PC-9 (cell line): ENCODE data around the gene ZSCAN30. TPM values are rescaled to one million over a fixed set of nuclear protein-coding genes. Genes with fewer than 3 reads are reported as not detected.

Source experiments
- BruUV-seq: library from RNA; stranded (reverse); fragments of 400-500 nt; replicated peaks from 2 replicates; lab custom pipeline; 2021; lab: Mats Ljungman, UMichigan
- CTCF ChIA-PET: fragments of 300-600 bp; sonication (Branson Sonifier 250); formaldehyde crosslinking; loops from one replicate; lab custom pipeline; 2022; ENCODE audit warnings: antibody characterized with exemption; lab: Charles Lee
- POLR2A ChIA-PET: fragments of 300-600 bp; sonication (Branson Sonifier 250); formaldehyde crosslinking; loops from one replicate; lab custom pipeline; 2022; ENCODE audit warnings: antibody characterized with exemption; ENCODE audit not compliant: unreplicated experiment; lab: Charles Lee
- DNase-seq, 2 experiments: peaks; one replicate each; pipeline versions ENCODE4 v3.0.0 to v3.0.0-alpha.2; 2015 to 2022; ENCODE audit warnings: mixed read lengths in 1 of 2
- H2AFZ ChIP-seq: fragments of 200-600 bp; sonication (generic); 2 replicates; pipeline ENCODE4 v1.8.1; 2017; ENCODE audit warnings: antibody characterized with exemption
- H3F3A ChIP-seq: fragments of 200-600 bp; sonication (generic); 2 replicates; pipeline ENCODE4 v1.8.1; 2017; ENCODE audit warnings: antibody characterized with exemption, mild to moderate bottlenecking, low read depth; ENCODE audit not compliant: insufficient read depth
- H3K27ac ChIP-seq: fragments of 200-600 bp; sonication (generic); 2 replicates; pipeline ENCODE4 v1.6.1; 2016; ENCODE audit warnings: mixed run types
- H3K27me3 ChIP-seq: fragments of 200-600 bp; sonication (generic); 2 replicates; pipeline ENCODE4 v1.6.1; 2016; ENCODE audit warnings: low read depth, mixed run types; ENCODE audit not compliant: insufficient read depth
- H3K36me3 ChIP-seq: fragments of 200-600 bp; sonication (generic); 2 replicates; pipeline ENCODE4 v1.6.1; 2016; ENCODE audit warnings: low read depth, mixed run types
- H3K4me1 ChIP-seq: fragments of 200-600 bp; sonication (generic); replicated peaks from 2 replicates; pipeline ENCODE4 v1.6.1; 2016; ENCODE audit warnings: mixed run types; ENCODE audit not compliant: insufficient read depth
- H3K4me2 ChIP-seq: fragments of 200-600 bp; sonication (generic); 2 replicates; pipeline ENCODE4 v1.6.1; 2017; ENCODE audit warnings: mixed run types
- H3K4me3 ChIP-seq: fragments of 200-600 bp; sonication (generic); 2 replicates; pipeline ENCODE4 v1.6.1; 2016; ENCODE audit warnings: mixed run types
- H3K79me2 ChIP-seq: fragments of 200-600 bp; sonication (generic); 2 replicates; pipeline ENCODE4 v1.6.1; 2017; ENCODE audit warnings: low read depth, mixed run types
- H3K9me2 ChIP-seq: fragments of 200-600 bp; sonication (generic); 2 replicates; pipeline ENCODE4 v1.8.1; 2017; ENCODE audit warnings: mild to moderate bottlenecking; ENCODE audit not compliant: insufficient read depth
- H3K9me3 ChIP-seq: fragments of 200-600 bp; sonication (generic); 2 replicates; pipeline ENCODE4 v1.8.1; 2016; ENCODE audit warnings: low read depth; ENCODE audit not compliant: insufficient read depth
- H4K20me1 ChIP-seq: fragments of 200-600 bp; sonication (generic); 2 replicates; pipeline ENCODE4 v1.8.1; 2017; ENCODE audit not compliant: insufficient read depth
- EZH2 ChIP-seq: fragments of 200-600 bp; sonication (generic); IDR thresholded peaks from 2 replicates; pipeline ENCODE4 v1.8.0; 2017; ENCODE audit warnings: antibody characterized with exemption, low read depth
- intact Hi-C: fragments of 100-400 bp; cut with micrococcal nuclease; formaldehyde crosslinking; loops from one replicate; pipeline ENCODE4 v1.10.0; 2022; ENCODE audit not compliant: unreplicated experiment
- total RNA-seq: library from RNA; stranded (reverse); gene quantifications from 2 replicates; pipeline ENCODE4 v1.2.3, GENCODE V29; 2021
- TF ChIP-seq, protein P1 (sequence below): fragments of 200-600 bp; sonication (generic); conservative IDR thresholded peaks from 2 replicates; pipeline ENCODE4 v1.6.1; 2017; ENCODE audit warnings: mixed run types, antibody characterized with exemption, mild to moderate bottlenecking, moderate library complexity

The ZSCAN30 gene
- total RNA-seq, 1 experiment from 2014 or later: 18.5 TPM

DNA sequence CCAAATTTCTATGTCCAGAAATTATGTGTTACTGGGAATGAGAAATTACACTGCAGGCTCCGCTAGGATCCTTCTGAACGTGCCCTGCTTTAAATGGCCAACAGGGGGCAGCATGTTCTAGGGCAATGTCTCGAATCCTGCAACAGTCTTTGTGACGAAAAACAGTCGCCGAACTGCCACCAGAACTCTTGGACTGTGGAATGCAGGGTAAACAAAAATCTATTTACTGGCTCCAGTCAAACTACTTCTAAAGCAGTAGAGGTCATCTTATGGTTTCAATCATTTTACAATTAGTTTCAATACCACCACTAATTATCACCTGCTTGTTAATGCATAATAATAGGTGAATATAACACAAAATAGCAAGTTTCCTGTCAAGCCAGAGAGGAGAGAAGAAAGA lies 59.0 kb downstream of the ZSCAN30 start:
- H3K27ac ChIP-seq: no peak overlapping the region
- H3K4me1 ChIP-seq: 0 out of 2 replicates have a peak, but pooled peaks cover 4% of the 10 kb centered on the region
- BruUV-seq: no TSS peak
- H3F3A ChIP-seq: no peaks in the 10 kb centered on the region
- no peak for TF ChIP-seq EZH2
- TF ChIP-seq, protein P1, sequence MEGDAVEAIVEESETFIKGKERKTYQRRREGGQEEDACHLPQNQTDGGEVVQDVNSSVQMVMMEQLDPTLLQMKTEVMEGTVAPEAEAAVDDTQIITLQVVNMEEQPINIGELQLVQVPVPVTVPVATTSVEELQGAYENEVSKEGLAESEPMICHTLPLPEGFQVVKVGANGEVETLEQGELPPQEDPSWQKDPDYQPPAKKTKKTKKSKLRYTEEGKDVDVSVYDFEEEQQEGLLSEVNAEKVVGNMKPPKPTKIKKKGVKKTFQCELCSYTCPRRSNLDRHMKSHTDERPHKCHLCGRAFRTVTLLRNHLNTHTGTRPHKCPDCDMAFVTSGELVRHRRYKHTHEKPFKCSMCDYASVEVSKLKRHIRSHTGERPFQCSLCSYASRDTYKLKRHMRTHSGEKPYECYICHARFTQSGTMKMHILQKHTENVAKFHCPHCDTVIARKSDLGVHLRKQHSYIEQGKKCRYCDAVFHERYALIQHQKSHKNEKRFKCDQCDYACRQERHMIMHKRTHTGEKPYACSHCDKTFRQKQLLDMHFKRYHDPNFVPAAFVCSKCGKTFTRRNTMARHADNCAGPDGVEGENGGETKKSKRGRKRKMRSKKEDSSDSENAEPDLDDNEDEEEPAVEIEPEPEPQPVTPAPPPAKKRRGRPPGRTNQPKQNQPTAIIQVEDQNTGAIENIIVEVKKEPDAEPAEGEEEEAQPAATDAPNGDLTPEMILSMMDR: peak; percentile 82
- H3K27me3 ChIP-seq: no peaks in the 10 kb centered on the region
- 0 out of 2 replicates have a peak overlapping the region, but pooled peaks have one; percentile 75 for H2AFZ ChIP-seq
- intact Hi-C loops: loop anchor here (1.0 to 5.0 kb wide), 3 partner anchors 225 to 1051 kb away; no protein-coding TSS in a partner anchor
- H3K79me2 ChIP-seq: no peaks in the 10 kb centered on the region
- no peaks in the 10 kb centered on the region for H3K9me2 ChIP-seq
- ChIA-PET POLR2A (interaction anchor here (0.5 kb wide), 1 partner anchor 519 kb away, joined by 4 read pairs; no protein-coding TSS in a partner anchor), CTCF (interaction anchor here (0.5 to 0.7 kb wide), 2 partner anchors 9 to 154 kb away, joined by 3 to 8 read pairs; no protein-coding TSS in a partner anchor)
- H3K36me3 ChIP-seq: no peaks in the 10 kb centered on the region
- peak in 1 of 2 experiments; percentile 55 for DNase-seq
- no peaks in the 10 kb centered on the region for H4K20me1 ChIP-seq
- peak overlapping the region; percentile 46; the same call in 1 of the 2 replicates for H3K4me3 ChIP-seq
- peak overlapping the region; percentile 87 for H3K4me2 ChIP-seq
- no peaks in the 10 kb centered on the region for H3K9me3 ChIP-seq

DNA sequence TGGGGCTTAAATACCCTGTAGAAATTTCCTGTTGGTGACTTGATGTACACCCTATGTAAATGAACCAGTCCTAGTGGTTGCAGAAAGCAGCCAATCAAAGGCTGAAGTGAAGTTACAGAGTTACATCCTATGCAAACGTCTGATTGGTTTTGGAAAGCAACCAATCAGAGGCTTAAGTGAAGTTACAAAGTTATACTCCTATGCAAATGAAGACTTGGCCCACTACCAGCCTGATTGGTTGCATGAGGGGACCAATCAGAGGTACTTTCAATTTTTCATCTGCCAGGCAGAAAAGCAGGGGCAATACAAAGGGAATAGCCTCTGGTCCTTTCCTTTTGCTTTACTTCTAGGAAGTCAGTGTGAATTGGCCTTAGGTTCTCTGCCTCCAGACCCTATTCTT lies 62.8 kb downstream of the ZSCAN30 start:
- H3K79me2 ChIP-seq: no peaks in the 10 kb centered on the region
- H2AFZ ChIP-seq: no peak overlapping the region
- no peaks in the 10 kb centered on the region for H4K20me1 ChIP-seq
- H3K9me2 ChIP-seq: no peaks in the 10 kb centered on the region
- H3K9me3 ChIP-seq: no peaks in the 10 kb centered on the region
- CTCF ChIA-PET: no interaction called here
- POLR2A ChIA-PET: no interaction called here
- no peak for DNase-seq
- H3K4me3 ChIP-seq: no peak overlapping the region
- no peak overlapping the region for H3K4me2 ChIP-seq
- no peaks in the 10 kb centered on the region for H3K36me3 ChIP-seq
- no peaks in the 10 kb centered on the region for H3K27me3 ChIP-seq
- H3K27ac ChIP-seq: no peak overlapping the region
- no peak for TF ChIP-seq EZH2
- TF ChIP-seq, protein P1: no peak
- no TSS peak for BruUV-seq
- intact Hi-C loops: no loop called here
- 0 out of 2 replicates have a peak, but pooled peaks cover 4% of the 10 kb centered on the region for H3K4me1 ChIP-seq
- H3F3A ChIP-seq: no peaks in the 10 kb centered on the region

- no peaks in the 10 kb centered on the region for H3F3A ChIP-seq
- H4K20me1 ChIP-seq: no peaks in the 10 kb centered on the region
- no peaks in the 10 kb centered on the region for H3K9me3 ChIP-seq
Measured at GRCh38 chr18:35223797-35224196, 66.2 kb downstream of the ZSCAN30 start.

More at GRCh38 chr18:35223797-35224196, 66.2 kb downstream of the ZSCAN30 start:
- intact Hi-C loops: no loop called here
- POLR2A ChIA-PET: no interaction called here
- TF ChIP-seq, protein P1: no peak
- TF ChIP-seq EZH2: no peak
- H3K9me2 ChIP-seq: no peaks in the 10 kb centered on the region
- H3K4me1 ChIP-seq: no peaks in the 10 kb centered on the region
- H2AFZ ChIP-seq: no peak overlapping the region
- H3K4me3 ChIP-seq: no peak overlapping the region
- CTCF ChIA-PET: no interaction called here
- no peaks in the 10 kb centered on the region for H3K36me3 ChIP-seq
- H3K27ac ChIP-seq: no peak overlapping the region
- H3K4me2 ChIP-seq: no peak overlapping the region
- no peaks in the 10 kb centered on the region for H3K27me3 ChIP-seq
- BruUV-seq: no TSS peak
- DNase-seq: no peak
- H3K79me2 ChIP-seq: no peaks in the 10 kb centered on the region
